GM12878 (cell line): Measurements from ENCODE around the gene SLITRK6. TPM values are rescaled to one million over a fixed set of nuclear protein-coding genes. Genes with fewer than 3 reads are reported as not detected.

Experiments
- ATAC-seq: fragments of 200-7000 bp; cut with Tn5 transposase; 3 replicates; pipeline ENCODE4 v1.9.1; 2020; ENCODE audit warnings: mild to moderate bottlenecking, moderate library complexity
- BruUV-seq: library from RNA; stranded (reverse); fragments of 400-500 nt; replicated peaks from 2 replicates; lab custom pipeline; 2021; lab: Mats Ljungman, UMichigan
- CTCF ChIA-PET: fragments of 300-600 bp; sonication (Branson Sonifier 250); formaldehyde crosslinking; extraction: SDS; loops from one replicate; lab custom pipeline; 2021; ENCODE audit warnings: inconsistent platforms; lab: Yijun Ruan, JAX
- POLR2A ChIA-PET: fragments of 350-600 bp; formaldehyde crosslinking; extraction: SDS; loops from one replicate; lab custom pipeline; 2021; ENCODE audit warnings: inconsistent platforms; lab: Charles Lee
- RAD21 ChIA-PET: fragments of 300-600 bp; sonication (Branson Sonifier 250); formaldehyde crosslinking; loops from one replicate; lab custom pipeline; 2023; ENCODE audit warnings: antibody characterized with exemption; ENCODE audit not compliant: unreplicated experiment; lab: Charles Lee
- SMC1A ChIA-PET: fragments of 300-600 bp; sonication (Branson Sonifier 250); formaldehyde crosslinking; loops from one replicate; lab custom pipeline; 2023; ENCODE audit not compliant: unreplicated experiment, uncharacterized antibody; lab: Charles Lee
- DNase-seq: peaks from one replicate; pipeline ENCODE4 v3.0.0-alpha.2; 2011; ENCODE audit warnings: low read depth, low spot score
- FAIRE-seq: peaks from 3 replicates; lab custom pipeline; 2011; peaks lifted over from hg19 to GRCh38; lab: Jason Lieb, UNC
- H2AFZ ChIP-seq: 2 replicates; pipeline ENCODE4 v1.6.0; 2011; ENCODE audit warnings: low read depth, low read length, control low read depth; ENCODE audit not compliant: control insufficient read depth
- H3K27ac ChIP-seq: 2 replicates; pipeline ENCODE4 v1.5.1; 2011; ENCODE audit warnings: control low read depth; ENCODE audit not compliant: control insufficient read depth, insufficient read depth
- H3K27me3 ChIP-seq, 2 experiments: replicated peaks in 1 of 2; 2 replicates each; pipeline versions ENCODE4 v1.6.0 to v1.6.1; 2011; ENCODE audit warnings: low read length in 1 of 2; ENCODE audit not compliant: control insufficient read depth in 2 of 2, insufficient read depth in 2 of 2
- H3K36me3 ChIP-seq, 2 experiments: 2 replicates each; pipeline ENCODE4 v1.5.1; 2011; ENCODE audit warnings: low read length in 1 of 2; ENCODE audit not compliant: control insufficient read depth in 2 of 2, insufficient read depth in 2 of 2
- H3K4me1 ChIP-seq: 2 replicates; pipeline ENCODE4 v1.6.1; 2011; ENCODE audit warnings: mild to moderate bottlenecking, low read length, moderate library complexity, mixed read lengths; ENCODE audit not compliant: control insufficient read depth, insufficient read depth
- H3K4me2 ChIP-seq: 2 replicates; pipeline ENCODE4 v1.6.0; 2011; ENCODE audit warnings: control low read depth; ENCODE audit not compliant: control insufficient read depth, insufficient read depth
- H3K4me3 ChIP-seq: fragments of 200-600 bp; sonication (generic); 2 replicates; pipeline ENCODE4 v1.5.1; 2016
- H3K79me2 ChIP-seq: 2 replicates; pipeline ENCODE4 v1.6.0; 2011; ENCODE audit warnings: low read length; ENCODE audit not compliant: control insufficient read depth, insufficient read depth
- H3K9ac ChIP-seq: 2 replicates; pipeline ENCODE4 v1.8.0; 2011; ENCODE audit warnings: low read length, control low read depth, mixed read lengths; ENCODE audit not compliant: control insufficient read depth, insufficient read depth
- H3K9me3 ChIP-seq: replicated peaks from 3 replicates; pipeline ENCODE4 v1.5.1; 2011; ENCODE audit warnings: mild to moderate bottlenecking, low read length; ENCODE audit not compliant: control insufficient read depth, insufficient read depth
- H4K20me1 ChIP-seq: 2 replicates; pipeline ENCODE4 v1.6.0; 2011; ENCODE audit not compliant: control insufficient read depth, insufficient read depth
- BRCA1 ChIP-seq: IDR thresholded peaks from 2 replicates; pipeline ENCODE4 v1.6.1; 2011; ENCODE audit warnings: low read depth, low read length, improper control_type of control experiment
- CEBPZ ChIP-seq: fragments of 150-350 bp; IDR thresholded peaks from 2 replicates; pipeline ENCODE4 v1.6.1; 2016; ENCODE audit warnings: low read depth, low read length
- EED ChIP-seq: sonication (generic); IDR thresholded peaks from 2 replicates; pipeline ENCODE4 v1.6.1; 2016; ENCODE audit warnings: antibody characterized with exemption, low read depth
- HDAC2 ChIP-seq: fragments of 200-600 bp; sonication (generic); IDR thresholded peaks from 2 replicates; pipeline ENCODE4 v1.6.1; 2017
- JUND ChIP-seq: IDR thresholded peaks from 2 replicates; pipeline ENCODE4 v1.6.1; 2012; ENCODE audit warnings: low read depth, mild to moderate bottlenecking, low read length, improper control_type of control experiment, moderate library complexity
- KAT2A ChIP-seq: conservative IDR thresholded peaks from 2 replicates; pipeline ENCODE4 v1.6.1; 2011; ENCODE audit warnings: low read depth, low read length; ENCODE audit not compliant: control insufficient read depth
- NKRF ChIP-seq: fragments of 450-650 bp; conservative IDR thresholded peaks from 2 replicates; pipeline ENCODE4 v1.6.1; 2017; ENCODE audit warnings: mild to moderate bottlenecking, moderate library complexity
- NRF1 ChIP-seq: conservative IDR thresholded peaks from 2 replicates; pipeline ENCODE4 v1.6.1; 2011; ENCODE audit warnings: mild to moderate bottlenecking, low read depth, low read length, improper control_type of control experiment
- PBX3 ChIP-seq: IDR thresholded peaks from 2 replicates; pipeline ENCODE4 v1.6.1; 2011; ENCODE audit warnings: mild to moderate bottlenecking, low read depth, low read length, moderate library complexity; ENCODE audit not compliant: insufficient replicate concordance
- RFX5 ChIP-seq: IDR thresholded peaks from 2 replicates; pipeline ENCODE4 v1.6.1; 2011; ENCODE audit warnings: low read depth, low read length, improper control_type of control experiment
- SIX5 ChIP-seq: IDR thresholded peaks from 2 replicates; pipeline ENCODE4 v1.6.1; 2011; ENCODE audit warnings: mild to moderate bottlenecking, low read depth, low read length, moderate library complexity; ENCODE audit not compliant: severe bottlenecking
- USF1 ChIP-seq: IDR thresholded peaks from 2 replicates; pipeline ENCODE4 v1.6.1; 2011; ENCODE audit warnings: borderline replicate concordance, low read depth, mild to moderate bottlenecking, moderate library complexity, mixed read lengths, low read length; ENCODE audit not compliant: insufficient read depth; ENCODE audit errors: extremely low read length
- ZNF24 ChIP-seq: fragments of 450-650 bp; IDR thresholded peaks from 2 replicates; pipeline ENCODE4 v1.6.1; 2017; ENCODE audit warnings: antibody characterized with exemption, mild to moderate bottlenecking
- WGBS: methylation state at CpG from one replicate; pipeline ENCODE4 v1.1.6; 2016; ENCODE audit warnings: low lambda C conversion rate; ENCODE audit not compliant: insufficient replicate concordance, insufficient coverage; ENCODE audit errors: missing lambda C conversion rate; 5-methylcytosine and 5-hydroxymethylcytosine counted together
- in situ Hi-C: fragments of 300-500 bp; cut with MboI; formaldehyde crosslinking; loops from 9 replicates; pipeline ENCODE4 v1.14.3; 2018; ENCODE audit warnings: mixed read lengths
- intact Hi-C: fragments of 100-400 bp; cut with micrococcal nuclease; formaldehyde crosslinking; loops from one replicate; pipeline ENCODE4 v1.14.2; 2022; ENCODE audit not compliant: unreplicated experiment
- polyA plus RNA-seq, 11 experiments: library from polyadenylated mRNA; depleted of rRNA in 4 of 11; unstranded in 6 of 11; stranded (reverse) in 5 of 11; fragments of >200 nt; fragmentation: Nextera tagmentation in 4 of 11; fragmentation: Illumina TruSeq in 1 of 11; extraction: Ambion mirVana in 4 of 11; extraction: Trizol in 1 of 11; gene quantifications; 1 replicate in 1 of 11; 2 replicates in 10 of 11; pipeline versions ENCODE4 v1.2.1 to v1.2.3, GENCODE V29; 2011 to 2016; ENCODE audit warnings: inconsistent platforms in 2 of 11, missing spikeins in 2 of 11, low read depth in 1 of 11
- total RNA-seq, 4 experiments: library from RNA; depleted of rRNA in 3 of 4; stranded (reverse); fragments of >200 nt in 3 of 4; fragmentation: Illumina TruSeq in 1 of 4; extraction: Trizol in 1 of 4; gene quantifications; 2 replicates each; pipeline versions ENCODE4 v1.2.1 to v1.2.3, GENCODE V29; 2013 to 2021

The SLITRK6 gene
- total and polyA plus RNA-seq, 10 of the 15 experiments (the other 5 are each of a cell fraction or from before 2014, with no cell fraction given), result not detected

GRCh38 chr13:85806553-85807175 lies 7.4 kb upstream of the SLITRK6 start (continued):
- TF ChIP-seq RFX5 (no peak), NKRF (no peak), SIX5 (no peak), KAT2A (no peak)
- TF ChIP-seq, all 136 proteins: peak for 3

- 25% methylated on average over 3 of the region's 3 CpGs for WGBS
- no peaks in the 10 kb centered on the region for H3K36me3 ChIP-seq
- ATAC-seq (no peak), DNase-seq (no peak), FAIRE-seq (no peak)
- ChIA-PET SMC1A (interaction anchor here (0.9 to 1.3 kb wide), 2 partner anchors 27 to 215 kb away, joined by 3 to 4 read pairs; no protein-coding TSS in a partner anchor), CTCF (interaction anchor here (0.6 to 1.1 kb wide), 3 partner anchors 21 to 902 kb away, joined by 3 read pairs; no protein-coding TSS in a partner anchor), POLR2A (no interaction called here), RAD21 (interaction anchor here (0.9 kb wide), 1 partner anchor 10 kb away, joined by 3 read pairs; no protein-coding TSS in a partner anchor)
- intact Hi-C loops (no loop called here), in situ Hi-C loops (no loop called here)
- no peak overlapping the region for H3K27ac ChIP-seq
- H3K27me3 ChIP-seq, result no peaks in the 10 kb centered on the region
- H3K4me3 ChIP-seq, result no peak overlapping the region
- no peaks in the 10 kb centered on the region for H3K4me1 ChIP-seq
- no peak overlapping the region for H2AFZ ChIP-seq
- H3K9ac ChIP-seq, result no peak overlapping the region
- H3K9me3 ChIP-seq, result no peaks in the 10 kb centered on the region
- H3K79me2 ChIP-seq, result no peaks in the 10 kb centered on the region
- no TSS peak for BruUV-seq
- no peak overlapping the region for H3K4me2 ChIP-seq
- H4K20me1 ChIP-seq, result no peaks in the 10 kb centered on the region
- TF ChIP-seq USF1 (no peak), EED (no peak), NRF1 (no peak), BRCA1 (no peak), PBX3 (no peak), CEBPZ (no peak), JUND (no peak), ZNF24 (no peak), HDAC2 (no peak)
These were observed 663 bp downstream of the SLITRK6 start for GRCh38 chr13:85798556-85798955.
